HepG2 (cell line): ENCODE results near the gene SERHL2. TPM values are rescaled to one million over a fixed set of nuclear protein-coding genes. Genes with fewer than 3 reads are reported as not detected.
"Not testable (repeated sequence)": the region's sequence is repeated elsewhere in the genome, so short reads cannot be mapped to it uniquely, and the experiment has no call there.

ENCODE experiments used
- ATAC-seq: fragments of 200-7000 bp; cut with Tn5 transposase; 3 replicates; pipeline ENCODE4 v1.9.1; 2020; ENCODE audit warnings: mild to moderate bottlenecking, moderate library complexity
- BruUV-seq: library from RNA; stranded (reverse); fragments of 400-500 nt; replicated peaks from 2 replicates; lab custom pipeline; 2021; lab: Mats Ljungman, UMichigan
- CTCF ChIA-PET: fragments of 300-600 bp; formaldehyde crosslinking; extraction: SDS; loops from one replicate; lab custom pipeline; 2021; ENCODE audit warnings: low total read pairs, inconsistent platforms, low intra/inter-chr PET ratio; lab: Yijun Ruan, JAX
- POLR2A ChIA-PET: fragments of 350-600 bp; sonication (Branson Sonifier 250); formaldehyde crosslinking; loops from one replicate; lab custom pipeline; 2020; ENCODE audit warnings: antibody characterized with exemption, inconsistent platforms; lab: Yijun Ruan, JAX
- DNase-seq: peaks from one replicate; pipeline ENCODE4 v3.0.0-alpha.2; 2015; ENCODE audit warnings: low spot score
- FAIRE-seq: peaks from 3 replicates; lab custom pipeline; 2011; peaks lifted over from hg19 to GRCh38; lab: Jason Lieb, UNC
- H2AFZ ChIP-seq: one replicate; pipeline ENCODE4 v1.6.1; 2011; ENCODE audit warnings: low read length, inconsistent platforms
- H3K27ac ChIP-seq: fragments of 300-600 bp; 3 replicates; pipeline ENCODE4 v1.8.0; 2011; ENCODE audit warnings: mixed run types, mild to moderate bottlenecking, mixed read lengths, low read length, inconsistent platforms; ENCODE audit not compliant: insufficient read depth; ENCODE audit errors: extremely low read length
- H3K27me3 ChIP-seq, 2 experiments: fragments of 200-600 bp in 1 of 2; 2 replicates in 1 of 2; 3 replicates in 1 of 2; pipeline versions ENCODE4 v1.6.0 to v1.8.0; 2011; ENCODE audit warnings: low read length in 2 of 2, mild to moderate bottlenecking in 2 of 2, moderate library complexity in 2 of 2, inconsistent platforms in 1 of 2; ENCODE audit not compliant: insufficient read depth in 2 of 2, control insufficient read depth in 1 of 2
- H3K36me3 ChIP-seq, 2 experiments: fragments of 200-600 bp in 1 of 2; replicated peaks in 1 of 2; 2 replicates in 1 of 2; 3 replicates in 1 of 2; pipeline versions ENCODE4 v1.5.1 to v1.8.0; 2011; ENCODE audit warnings: low read length in 2 of 2, inconsistent platforms in 1 of 2; ENCODE audit not compliant: insufficient read depth in 2 of 2, control insufficient read depth in 1 of 2
- H3K4me1 ChIP-seq: 2 replicates; pipeline ENCODE4 v1.5.1; 2012; ENCODE audit warnings: low read length, inconsistent platforms; ENCODE audit not compliant: insufficient read depth
- H3K4me2 ChIP-seq: 2 replicates; pipeline ENCODE4 v1.6.0; 2011; ENCODE audit warnings: low read depth, low read length, inconsistent platforms
- H3K4me3 ChIP-seq, 3 experiments: fragments of 200-600 bp in 1 of 3; sonication (generic), shearing (Covaris generic) in 1 of 3; replicated peaks in 1 of 3; 2 replicates each; pipeline ENCODE4 v1.5.1; 2011 to 2016; ENCODE audit warnings: low read length in 3 of 3, inconsistent platforms in 2 of 3, low read depth in 2 of 3, mild to moderate bottlenecking in 2 of 3, control low read depth in 1 of 3, mixed read lengths in 1 of 3; ENCODE audit not compliant: insufficient read depth in 1 of 3
- H3K79me2 ChIP-seq: one replicate; pipeline ENCODE4 v1.6.1; 2011; ENCODE audit warnings: low read length, inconsistent platforms; ENCODE audit not compliant: insufficient read depth
- H3K9ac ChIP-seq: 2 replicates; pipeline ENCODE4 v1.6.0; 2011; ENCODE audit warnings: mild to moderate bottlenecking, low read depth, low read length, inconsistent platforms; ENCODE audit not compliant: insufficient read depth
- H3K9me3 ChIP-seq: 2 replicates; pipeline ENCODE4 v1.5.1; 2012; ENCODE audit warnings: mild to moderate bottlenecking, low read length
- H4K20me1 ChIP-seq: 2 replicates; pipeline ENCODE4 v1.6.0; 2011; ENCODE audit warnings: inconsistent platforms, mild to moderate bottlenecking, low read length, moderate library complexity; ENCODE audit not compliant: insufficient read depth
- FLYWCH1 ChIP-seq: sonication (generic); formaldehyde crosslinking; IDR thresholded peaks from 2 replicates; pipeline ENCODE4 v1.8.1; 2023; ENCODE audit warnings: mild to moderate bottlenecking, missing genetic modification reagents
- MYC ChIP-seq: sonication (generic); formaldehyde crosslinking; IDR thresholded peaks from 2 replicates; pipeline ENCODE4 v1.9.0; 2021; ENCODE audit warnings: missing genetic modification reagents, borderline replicate concordance
- POGK ChIP-seq: sonication (generic); formaldehyde crosslinking; conservative IDR thresholded peaks from 2 replicates; pipeline ENCODE4 v1.8.0; 2022; ENCODE audit warnings: mild to moderate bottlenecking, moderate library complexity, missing genetic modification reagents
- ZNF180 ChIP-seq: sonication (generic); formaldehyde crosslinking; IDR thresholded peaks from 2 replicates; pipeline ENCODE4 v1.4.0; 2020; ENCODE audit warnings: low read depth, missing genetic modification reagents, borderline replicate concordance
- ZNF678 ChIP-seq: sonication (generic); formaldehyde crosslinking; IDR thresholded peaks from 2 replicates; pipeline ENCODE4 v1.4.0; 2020; ENCODE audit warnings: mild to moderate bottlenecking, missing genetic modification reagents
- ZNF724P ChIP-seq: sonication (generic); formaldehyde crosslinking; IDR thresholded peaks from 2 replicates; pipeline ENCODE4 v1.8.0; 2022; ENCODE audit warnings: missing genetic modification reagents, borderline replicate concordance
- ZNF747 ChIP-seq: sonication (generic); formaldehyde crosslinking; IDR thresholded peaks from 2 replicates; pipeline ENCODE4 v1.8.1; 2023; ENCODE audit warnings: missing genetic modification reagents, mild to moderate bottlenecking, borderline replicate concordance
- ZSCAN25 ChIP-seq: sonication (generic); formaldehyde crosslinking; IDR thresholded peaks from 2 replicates; pipeline ENCODE4 v1.8.0; 2022; ENCODE audit warnings: mild to moderate bottlenecking, missing genetic modification reagents
- WGBS: methylation state at CpG from one replicate; pipeline ENCODE4 v1.1.6; 2017; ENCODE audit warnings: low lambda C conversion rate; 5-methylcytosine and 5-hydroxymethylcytosine counted together
- in situ Hi-C: cut with HindIII; loops from 2 replicates; pipeline ENCODE4 v1.10.0; 2017; ENCODE audit warnings: low pct_unique_long_range_greater_than_20kb; ENCODE audit not compliant: extremely low pct_ligation_motif_present
- intact Hi-C: fragments of 100-400 bp; cut with micrococcal nuclease; formaldehyde crosslinking; loops from one replicate; pipeline ENCODE4 v1.10.0; 2022; ENCODE audit not compliant: unreplicated experiment
- polyA plus RNA-seq, 8 experiments: library from polyadenylated mRNA; depleted of rRNA in 3 of 8; stranded (reverse) in 7 of 8; unstranded in 1 of 8; fragments of >200 nt; fragmentation: Illumina TruSeq in 4 of 8; extraction: Trizol in 4 of 8; gene quantifications; 2 replicates each; pipeline versions ENCODE4 v1.2.1 to v1.2.3, GENCODE V29; 2011 to 2016; ENCODE audit warnings: low read depth in 4 of 8, missing spikeins in 1 of 8, mixed read lengths in 1 of 8; ENCODE audit not compliant: insufficient read depth in 1 of 8
- total RNA-seq, 5 experiments: library from RNA; depleted of rRNA; stranded (reverse); fragments of >200 nt; fragmentation: Illumina TruSeq; extraction: Trizol; gene quantifications; 2 replicates each; pipeline ENCODE4 v1.2.3, GENCODE V29; 2016; ENCODE audit warnings: low read depth in 1 of 5

The SERHL2 gene
- total and polyA plus RNA-seq, 2 of the 13 experiments (the other 11 are each of a cell fraction or from before 2014, with no cell fraction given), result 1.0 to 1.8 TPM

- TF ChIP-seq POGK (CRISPR knock-in tag) (0 out of 2 replicates have a peak, but pooled peaks have one; percentile 23), ZNF747 (no peak), FLYWCH1 (no peak), ZSCAN25 (CRISPR knock-in tag) (no peak), ZNF678 (CRISPR knock-in tag) (no peak), ZNF180 (CRISPR knock-in tag) (no peak), MYC (CRISPR knock-in tag) (no peak), ZNF724P (CRISPR knock-in tag) (no peak)
These were observed 20.1 kb upstream of the SERHL2 start (continued) for GRCh38 chr22:42533638-42533977.

GRCh38 chr22:42535082-42535731 is 18.5 kb upstream of the SERHL2 start:
- H3K36me3 ChIP-seq, FAIRE-seq, CTCF ChIA-PET, intact Hi-C loops, in situ Hi-C loops, H3K79me2 ChIP-seq, POLR2A ChIA-PET, H3K9me3 ChIP-seq, BruUV-seq, DNase-seq, H3K4me2 ChIP-seq, H4K20me1 ChIP-seq, H3K27me3 ChIP-seq, H3K27ac ChIP-seq, H2AFZ ChIP-seq, H3K9ac ChIP-seq, ATAC-seq, H3K4me3 ChIP-seq: not testable (repeated sequence)
- H3K4me1 ChIP-seq, result peaks cover 31% of the 10 kb centered on the region
- 9% methylated on average over 3 of the region's 14 CpGs for WGBS
